ENCODE measurements around the gene RHBDF2. TPM values are rescaled to one million over a fixed set of nuclear protein-coding genes. Genes with fewer than 3 reads are reported as not detected.

RHBDF2 gene
- 10 to 100 TPM; 51.4 to 52.1 TPM for total RNA-seq

DNA sequence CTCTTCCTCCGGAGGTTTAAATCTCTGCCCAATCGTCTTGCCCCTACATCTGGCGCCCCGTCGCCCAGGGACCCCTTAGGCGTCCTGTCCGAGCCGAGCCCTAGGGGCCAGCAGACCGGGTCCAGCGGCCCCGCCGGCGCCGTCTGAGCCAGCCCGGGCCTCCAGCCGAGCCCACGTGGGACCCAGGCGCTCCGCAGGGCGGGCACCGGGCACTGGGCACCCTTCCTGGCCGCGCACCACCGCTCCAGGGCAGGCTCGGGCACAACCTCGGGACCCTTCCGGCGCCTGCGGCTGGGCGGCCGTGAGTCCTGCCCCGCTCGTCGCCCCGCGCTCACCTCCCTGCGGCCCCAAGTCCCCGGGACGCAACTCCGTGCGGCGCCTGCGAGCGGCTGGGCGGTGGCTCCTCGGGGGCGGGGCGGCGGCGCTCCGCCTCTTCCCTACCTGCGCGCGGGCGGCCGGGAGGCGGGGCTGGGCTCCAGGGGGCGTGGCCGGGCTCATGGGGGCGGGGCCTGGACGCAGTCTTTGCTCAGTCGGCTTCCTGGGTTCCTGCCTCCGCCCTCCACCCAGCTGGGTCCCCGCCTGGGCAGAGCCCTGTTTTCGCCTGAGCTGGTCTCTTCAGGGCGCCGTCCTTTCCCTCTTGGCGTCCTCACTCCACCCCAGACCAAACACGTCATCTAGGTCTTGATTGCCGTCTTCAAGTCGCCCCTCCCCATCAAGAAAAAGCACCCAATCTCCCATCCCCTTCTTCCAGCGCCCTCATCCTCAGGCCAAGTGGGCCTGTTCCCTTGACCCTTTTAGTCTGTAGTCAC, at the start of gene RHBDF2:
TSS of gene RHBDF2 (minus strand) at position 406 of the 809 bp plus-strand sequence. CDS start 19,899 bp downstream, outside the sequence.
- Mint-ChIP-seq H3K4me3 (peak within 1 kb of the TSS; percentile 89), H3K27me3 (ENCODE audit: low read depth) (no peaks in the 10 kb centered on the region), H3K4me1 (ENCODE audit: low read depth) (peaks cover 61% of the 10 kb centered on the region), H3K27ac (peak within 1 kb of the TSS; percentile 95), H3K36me3 (ENCODE audit: low read depth) (peaks cover 9% of the 10 kb centered on the region), H3K9me3 (ENCODE audit: insufficient read depth) (no peaks in the 10 kb centered on the region)
- ATAC-seq (peak; percentile 89), DNase-seq (peak; percentile 96)
- ChIA-PET CTCF (interaction anchor here (0.7 to 11.9 kb wide), 14 partner anchors 9 to 487 kb away, joined by 3 to 184 read pairs (median 4); partner anchors contain the start of genes AANAT, SPHK1 and UBE2O), POLR2A (interaction anchor here (0.9 to 3.0 kb wide), 9 partner anchors 9 to 454 kb away, joined by 3 to 12 read pairs (median 3); partner anchors contain the start of gene AANAT)

DNA sequence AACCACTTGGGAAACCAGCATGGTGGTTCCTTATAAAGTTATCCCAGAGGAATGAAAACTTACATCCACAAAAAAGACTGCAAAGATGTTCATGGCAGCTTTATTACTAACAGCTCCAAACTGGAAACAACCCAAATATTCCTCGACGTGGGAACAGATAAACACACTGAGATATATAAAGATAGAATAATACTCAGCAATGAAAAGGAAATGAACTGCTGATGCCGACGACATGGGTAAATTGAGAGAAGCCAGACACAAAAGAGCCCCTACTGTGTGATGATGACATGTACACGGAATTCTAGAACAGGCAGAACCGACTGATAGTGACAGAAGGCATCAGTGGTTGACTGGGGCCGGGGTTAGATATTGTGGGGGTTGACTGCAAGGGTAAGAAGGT, 48.3 kb upstream of the RHBDF2 start:
- no peak for ATAC-seq
- H3K27ac Mint-ChIP-seq = no peak overlapping the region
- H3K9me3 Mint-ChIP-seq (ENCODE audit: insufficient read depth) = no peaks in the 10 kb centered on the region
- DNase-seq = no peak
- ChIA-PET CTCF (interaction anchor here (0.9 to 1.9 kb wide), 5 partner anchors 13 to 132 kb away, joined by 3 to 14 read pairs (median 4); no protein-coding TSS in a partner anchor), POLR2A (no interaction called here)
- H3K4me1 Mint-ChIP-seq (ENCODE audit: low read depth) = peaks cover 13% of the 10 kb centered on the region
- H3K4me3 Mint-ChIP-seq = no peak overlapping the region
- no peaks in the 10 kb centered on the region for H3K27me3 Mint-ChIP-seq (ENCODE audit: low read depth)
- no peaks in the 10 kb centered on the region for H3K36me3 Mint-ChIP-seq (ENCODE audit: low read depth)

GRCh38 chr17:76549215-76549518, 47.9 kb upstream of the RHBDF2 start:
- DNase-seq (no peak), ATAC-seq (no peak)
- CTCF ChIA-PET = interaction anchor here (0.9 to 1.9 kb wide), 5 partner anchors 13 to 133 kb away, joined by 3 to 14 read pairs (median 4); no protein-coding TSS in a partner anchor
- Mint-ChIP-seq H3K27ac (no peak overlapping the region), H3K36me3 (ENCODE audit: low read depth) (no peaks in the 10 kb centered on the region), H3K27me3 (ENCODE audit: low read depth) (no peaks in the 10 kb centered on the region), H3K4me3 (no peak overlapping the region), H3K9me3 (ENCODE audit: insufficient read depth) (no peaks in the 10 kb centered on the region), H3K4me1 (ENCODE audit: low read depth) (peaks cover 16% of the 10 kb centered on the region)
- POLR2A ChIA-PET = no interaction called here

DNA sequence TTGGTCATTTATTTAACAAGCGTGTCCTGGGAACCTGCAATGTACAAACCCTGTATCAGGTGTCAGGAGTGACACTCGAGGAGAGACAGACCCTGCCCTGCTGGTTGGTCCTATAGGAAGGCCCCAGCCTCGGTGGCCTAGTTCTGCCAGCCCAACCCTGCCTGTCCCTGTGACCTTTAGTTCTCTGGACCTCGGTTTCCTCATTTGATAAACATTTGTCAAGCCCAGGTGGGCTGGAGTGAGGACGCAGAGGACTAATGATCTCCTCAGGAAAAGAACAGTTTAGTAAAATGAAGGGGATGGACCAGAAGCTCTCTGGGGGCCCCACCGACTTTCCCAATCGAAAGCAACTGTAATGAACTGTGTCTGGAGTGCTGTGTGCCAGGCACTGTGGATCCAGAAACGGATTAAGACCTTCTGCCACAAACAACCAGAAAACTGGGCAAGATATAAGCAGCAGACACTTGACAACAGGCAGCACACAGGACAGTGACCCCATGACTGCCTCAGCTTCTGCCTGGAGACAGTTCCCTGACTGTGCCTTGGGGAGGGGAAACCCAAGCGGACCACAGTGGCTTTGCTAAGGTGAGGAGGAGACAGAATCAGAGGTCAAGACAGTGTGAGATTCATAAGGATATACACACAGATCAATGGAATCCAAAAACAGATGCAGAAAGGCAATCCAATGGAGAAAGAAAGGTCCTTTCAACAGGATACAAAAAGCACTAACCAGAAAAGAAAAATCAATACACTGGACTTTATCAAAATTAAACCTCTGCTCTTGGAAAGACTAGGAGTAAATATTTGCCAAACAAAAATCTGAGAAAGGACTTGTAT, 47.4 kb upstream of the RHBDF2 start:
- H3K4me3 Mint-ChIP-seq = no peak overlapping the region
- no peak overlapping the region for H3K27ac Mint-ChIP-seq
- no peaks in the 10 kb centered on the region for H3K9me3 Mint-ChIP-seq (ENCODE audit: insufficient read depth)
- H3K4me1 Mint-ChIP-seq (ENCODE audit: low read depth) = peaks cover 21% of the 10 kb centered on the region
- H3K27me3 Mint-ChIP-seq (ENCODE audit: low read depth) = peaks cover 3% of the 10 kb centered on the region
- DNase-seq (no peak), ATAC-seq (no peak)
- ChIA-PET CTCF (interaction anchor here (0.9 to 1.9 kb wide), 5 partner anchors 14 to 133 kb away, joined by 3 to 14 read pairs (median 4); no protein-coding TSS in a partner anchor), POLR2A (no interaction called here)
- H3K36me3 Mint-ChIP-seq (ENCODE audit: low read depth) = no peaks in the 10 kb centered on the region

DNA sequence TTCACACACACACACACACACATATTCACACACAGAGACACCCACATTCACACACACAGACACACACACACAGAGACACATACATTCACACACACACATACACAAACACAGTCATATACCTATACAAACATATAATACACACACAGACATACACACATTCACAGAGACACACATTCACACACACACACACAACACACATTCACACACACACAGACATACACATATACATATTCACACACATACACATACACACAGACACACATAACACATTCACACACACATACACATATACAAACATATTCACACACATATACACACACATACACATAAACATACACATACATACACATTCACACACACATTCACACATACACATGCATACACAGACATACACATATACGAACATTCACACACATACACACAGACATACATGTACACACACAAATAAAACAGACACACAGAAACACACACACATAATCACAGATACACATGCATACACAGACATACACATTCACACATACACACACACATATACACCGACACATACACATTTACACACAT, 46.5 kb upstream of the RHBDF2 start:
- DNase-seq (no peak), ATAC-seq (no peak)
- H3K27me3 Mint-ChIP-seq (ENCODE audit: low read depth) = peaks cover 5% of the 10 kb centered on the region
- no peak overlapping the region for H3K4me3 Mint-ChIP-seq
- H3K36me3 Mint-ChIP-seq (ENCODE audit: low read depth) = no peaks in the 10 kb centered on the region
- POLR2A ChIA-PET = no interaction called here
- CTCF ChIA-PET = interaction anchor here (1.2 to 5.6 kb wide), 7 partner anchors 9 to 134 kb away, joined by 5 to 88 read pairs (median 14); partner anchors contain the start of gene AANAT
- H3K4me1 Mint-ChIP-seq (ENCODE audit: low read depth) = peaks cover 21% of the 10 kb centered on the region
- H3K27ac Mint-ChIP-seq = no peak overlapping the region
- H3K9me3 Mint-ChIP-seq (ENCODE audit: insufficient read depth) = no peaks in the 10 kb centered on the region

DNA sequence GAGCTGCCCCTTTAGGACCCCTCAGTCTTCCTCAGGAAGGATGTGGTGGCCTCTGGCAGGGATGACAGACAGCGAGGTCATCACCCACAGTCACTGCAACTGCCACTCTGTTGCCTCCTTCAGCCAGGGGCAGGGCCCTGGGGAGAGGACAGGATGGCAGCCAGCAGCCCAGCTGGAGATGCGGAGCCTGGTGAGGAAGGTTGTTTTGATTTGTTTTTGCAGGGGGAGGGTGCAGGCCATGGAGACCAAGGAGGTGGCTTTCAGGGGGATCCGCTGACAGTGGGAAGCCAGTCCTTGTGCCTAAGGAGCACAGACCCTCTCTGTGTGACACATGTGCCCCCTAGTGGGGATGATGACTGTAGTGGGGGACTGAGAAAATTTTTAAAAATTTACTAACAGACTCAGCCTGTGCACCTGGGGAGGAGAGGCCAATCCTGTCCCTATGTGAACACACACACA, 46.0 kb upstream of the RHBDF2 start:
- Mint-ChIP-seq H3K4me3 (no peak overlapping the region), H3K27ac (no peak overlapping the region), H3K9me3 (ENCODE audit: insufficient read depth) (no peaks in the 10 kb centered on the region), H3K27me3 (ENCODE audit: low read depth) (peaks cover 8% of the 10 kb centered on the region), H3K4me1 (ENCODE audit: low read depth) (peaks cover 21% of the 10 kb centered on the region), H3K36me3 (ENCODE audit: low read depth) (no peaks in the 10 kb centered on the region)
- ChIA-PET CTCF (interaction anchor here (0.7 to 5.6 kb wide), 15 partner anchors 10 to 539 kb away, joined by 3 to 88 read pairs (median 5); partner anchors contain the start of gene AANAT), POLR2A (interaction anchor here (0.9 kb wide), 1 partner anchor 23 kb away, joined by 3 read pairs; no protein-coding TSS in a partner anchor)
- peak; percentile 80 for DNase-seq
- ATAC-seq = peak; percentile 95

DNA sequence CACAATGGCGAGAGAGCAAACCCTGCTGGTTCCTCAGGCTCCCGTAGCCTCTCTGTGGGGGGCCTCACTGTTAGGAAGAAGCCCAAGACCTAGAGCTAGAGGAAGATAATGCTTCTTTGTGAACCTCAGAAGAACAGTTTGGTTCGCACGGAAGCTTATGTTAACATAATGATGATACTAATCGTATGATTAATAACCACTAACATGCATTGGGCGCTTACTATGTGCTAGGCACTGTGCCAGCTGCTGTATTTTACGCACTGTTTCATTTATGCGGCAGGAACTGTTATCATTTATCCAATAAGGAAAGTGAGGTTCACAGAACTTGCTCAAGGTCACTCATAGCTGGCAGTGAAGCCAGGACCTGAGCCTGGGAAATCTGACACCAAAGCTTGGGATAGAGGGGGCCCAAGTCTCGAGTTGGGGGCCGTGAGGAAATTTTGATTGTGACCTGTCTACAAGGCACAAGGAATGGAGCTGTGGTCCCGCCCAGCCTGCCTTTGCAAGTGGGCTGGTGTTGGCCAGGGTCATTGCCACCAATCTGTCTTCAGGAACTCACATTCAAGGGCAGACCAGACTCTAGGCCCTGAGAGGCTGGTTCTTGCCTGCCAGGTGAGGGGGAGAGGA, 45.4 kb upstream of the RHBDF2 start:
- peaks cover 8% of the 10 kb centered on the region for H3K27me3 Mint-ChIP-seq (ENCODE audit: low read depth)
- CTCF ChIA-PET = interaction anchor here (0.7 to 5.6 kb wide), 15 partner anchors 10 to 538 kb away, joined by 3 to 88 read pairs (median 5); partner anchors contain the start of gene AANAT
- POLR2A ChIA-PET = interaction anchor here (0.9 to 1.6 kb wide), 3 partner anchors 10 to 22 kb away, joined by 3 to 8 read pairs (median 6); no protein-coding TSS in a partner anchor
- no peak overlapping the region for H3K27ac Mint-ChIP-seq
- ATAC-seq (no peak), DNase-seq (no peak)
- H3K9me3 Mint-ChIP-seq (ENCODE audit: insufficient read depth) = no peaks in the 10 kb centered on the region
- H3K4me3 Mint-ChIP-seq = no peak overlapping the region
- peaks cover 19% of the 10 kb centered on the region for H3K4me1 Mint-ChIP-seq (ENCODE audit: low read depth)
- H3K36me3 Mint-ChIP-seq (ENCODE audit: low read depth) = no peaks in the 10 kb centered on the region

GRCh38 chr17:76545918-76546555, 44.8 kb upstream of the RHBDF2 start:
- Mint-ChIP-seq H3K36me3 (ENCODE audit: low read depth) (no peaks in the 10 kb centered on the region), H3K4me3 (no peak overlapping the region), H3K27me3 (ENCODE audit: low read depth) (peaks cover 8% of the 10 kb centered on the region), H3K27ac (no peak overlapping the region), H3K4me1 (ENCODE audit: low read depth) (peaks cover 16% of the 10 kb centered on the region), H3K9me3 (ENCODE audit: insufficient read depth) (no peaks in the 10 kb centered on the region)
- ATAC-seq (no peak), DNase-seq (no peak)
- ChIA-PET CTCF (interaction anchor here (0.7 to 5.6 kb wide), 13 partner anchors 10 to 538 kb away, joined by 3 to 88 read pairs (median 7); partner anchors contain the start of gene AANAT), POLR2A (interaction anchor here (0.9 to 1.6 kb wide), 3 partner anchors 11 to 22 kb away, joined by 3 to 8 read pairs (median 6); no protein-coding TSS in a partner anchor)

- Mint-ChIP-seq H3K36me3 (ENCODE audit: low read depth) (no peaks in the 10 kb centered on the region), H3K27me3 (ENCODE audit: low read depth) (peaks cover 13% of the 10 kb centered on the region), H3K4me3 (no peak overlapping the region), H3K9me3 (ENCODE audit: insufficient read depth) (no peaks in the 10 kb centered on the region), H3K4me1 (ENCODE audit: low read depth) (peaks cover 12% of the 10 kb centered on the region), H3K27ac (no peak overlapping the region)
- POLR2A ChIA-PET = interaction anchor here (0.6 kb wide), 1 partner anchor 10 kb away, joined by 4 read pairs; no protein-coding TSS in a partner anchor
- ATAC-seq = no peak
- CTCF ChIA-PET = interaction anchor here (0.6 to 5.6 kb wide), 8 partner anchors 9 to 1816 kb away, joined by 3 to 88 read pairs (median 12); no protein-coding TSS in a partner anchor
- no peak for DNase-seq
These were observed 43.5 kb upstream of the RHBDF2 start for GRCh38 chr17:76544546-76545365.
